Measurements from ENCODE around the gene PDE2A.

The PDE2A gene

DNA sequence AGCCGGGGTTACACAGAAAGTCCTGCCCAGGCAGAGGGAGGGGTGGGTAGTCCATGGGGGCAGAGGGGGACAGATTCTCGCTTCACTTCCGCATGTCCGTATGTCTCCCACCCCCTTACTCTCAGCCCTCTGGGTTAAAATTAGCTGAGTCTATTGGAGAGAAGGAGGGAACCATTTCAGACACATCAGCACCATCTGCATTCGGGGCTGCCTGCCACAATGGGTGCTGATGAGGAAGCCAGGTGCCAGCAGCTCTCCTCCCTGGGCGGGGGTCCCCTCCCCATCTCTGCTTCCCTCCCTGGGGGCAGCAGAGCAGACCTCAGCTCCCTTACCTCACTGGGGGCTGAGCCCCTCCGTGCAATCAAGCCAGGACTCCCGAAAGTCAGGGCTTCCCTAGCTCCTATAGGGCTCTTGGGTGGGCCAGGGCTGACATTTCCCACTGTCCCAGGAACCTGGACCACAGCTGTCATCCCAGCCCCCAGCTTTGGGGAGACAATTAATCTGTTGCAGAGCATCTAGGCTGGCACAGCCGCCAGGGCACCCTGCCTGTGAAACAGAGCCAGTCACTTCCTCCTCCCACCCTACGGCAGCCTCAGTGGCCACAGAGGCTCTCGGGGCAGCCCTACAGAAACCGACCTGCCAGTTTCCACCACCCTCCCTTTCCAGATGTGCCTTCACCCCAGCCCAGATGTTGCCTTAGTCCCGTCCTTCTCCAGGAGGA is 67.3 kb downstream of the PDE2A start:
- H3K27ac ChIP-seq (ENCODE audit: low read length) = no peak overlapping the region
- no peak overlapping the region for H3K9ac ChIP-seq (ENCODE audit: low read depth, low read length)
- no peak overlapping the region for H3K4me2 ChIP-seq (ENCODE audit: insufficient read depth, low read length)
- no peak overlapping the region for H2AFZ ChIP-seq (ENCODE audit: low read depth, low read length)
- peaks cover 29% of the 10 kb centered on the region for H3K27me3 ChIP-seq (ENCODE audit: insufficient read depth, low read length, poor library complexity)
- H3K36me3 ChIP-seq (ENCODE audit: insufficient read depth, low read length) = no peaks in the 10 kb centered on the region
- H3K9me3 ChIP-seq (ENCODE audit: insufficient read depth, low read length, severe bottlenecking) = no peaks in the 10 kb centered on the region
- DNase-seq (no peak), ATAC-seq (ENCODE audit: insufficient read depth, low read depth) (no peak)
- no peak overlapping the region for H3K4me3 ChIP-seq (ENCODE audit: low read depth in 1 of 2, low read length in 2 of 2)
- no peaks in the 10 kb centered on the region for H3K4me1 ChIP-seq (ENCODE audit: insufficient read depth, low read length)
- TF ChIP-seq, protein P1, sequence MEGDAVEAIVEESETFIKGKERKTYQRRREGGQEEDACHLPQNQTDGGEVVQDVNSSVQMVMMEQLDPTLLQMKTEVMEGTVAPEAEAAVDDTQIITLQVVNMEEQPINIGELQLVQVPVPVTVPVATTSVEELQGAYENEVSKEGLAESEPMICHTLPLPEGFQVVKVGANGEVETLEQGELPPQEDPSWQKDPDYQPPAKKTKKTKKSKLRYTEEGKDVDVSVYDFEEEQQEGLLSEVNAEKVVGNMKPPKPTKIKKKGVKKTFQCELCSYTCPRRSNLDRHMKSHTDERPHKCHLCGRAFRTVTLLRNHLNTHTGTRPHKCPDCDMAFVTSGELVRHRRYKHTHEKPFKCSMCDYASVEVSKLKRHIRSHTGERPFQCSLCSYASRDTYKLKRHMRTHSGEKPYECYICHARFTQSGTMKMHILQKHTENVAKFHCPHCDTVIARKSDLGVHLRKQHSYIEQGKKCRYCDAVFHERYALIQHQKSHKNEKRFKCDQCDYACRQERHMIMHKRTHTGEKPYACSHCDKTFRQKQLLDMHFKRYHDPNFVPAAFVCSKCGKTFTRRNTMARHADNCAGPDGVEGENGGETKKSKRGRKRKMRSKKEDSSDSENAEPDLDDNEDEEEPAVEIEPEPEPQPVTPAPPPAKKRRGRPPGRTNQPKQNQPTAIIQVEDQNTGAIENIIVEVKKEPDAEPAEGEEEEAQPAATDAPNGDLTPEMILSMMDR (IDR thresholded peaks at IDR 0.05; ENCODE audit: borderline replicate concordance, extremely low read depth, low read length, poor library complexity, severe bottlenecking) = no peak
- TF ChIP-seq EZH2 (IDR thresholded peaks at IDR 0.05; ENCODE audit: borderline replicate concordance, low read depth, low read length, severe bottlenecking) = no peak
- H3K79me2 ChIP-seq (ENCODE audit: insufficient read depth, low read length) = no peaks in the 10 kb centered on the region
- peaks cover 12% of the 10 kb centered on the region for H4K20me1 ChIP-seq (ENCODE audit: insufficient read depth, low read length)

GRCh38 chr11:72605973-72606747 is 68.1 kb downstream of the PDE2A start:
- DNase-seq = no peak
- TF ChIP-seq, protein P1 (IDR thresholded peaks at IDR 0.05; ENCODE audit: borderline replicate concordance, extremely low read depth, low read length, poor library complexity, severe bottlenecking) = no peak
- no peak for TF ChIP-seq EZH2 (IDR thresholded peaks at IDR 0.05; ENCODE audit: borderline replicate concordance, low read depth, low read length, severe bottlenecking)
- Histone ChIP-seq H3K9ac (ENCODE audit: low read depth, low read length) (no peak overlapping the region), H3K4me2 (ENCODE audit: insufficient read depth, low read length) (no peak overlapping the region), H3K4me3 (ENCODE audit: low read depth in 1 of 2, low read length in 2 of 2) (no peak overlapping the region), H3K9me3 (ENCODE audit: insufficient read depth, low read length, severe bottlenecking) (no peaks in the 10 kb centered on the region), H3K36me3 (ENCODE audit: insufficient read depth, low read length) (no peaks in the 10 kb centered on the region), H3K4me1 (ENCODE audit: insufficient read depth, low read length) (no peaks in the 10 kb centered on the region), H3K79me2 (ENCODE audit: insufficient read depth, low read length) (no peaks in the 10 kb centered on the region), H3K27ac (ENCODE audit: low read length) (no peak overlapping the region), H4K20me1 (ENCODE audit: insufficient read depth, low read length) (peaks cover 12% of the 10 kb centered on the region), H3K27me3 (ENCODE audit: insufficient read depth, low read length, poor library complexity) (peaks cover 29% of the 10 kb centered on the region), H2AFZ (ENCODE audit: low read depth, low read length) (no peak overlapping the region)
- ATAC-seq (ENCODE audit: insufficient read depth, low read depth) = no peak

GRCh38 chr11:72604256-72604655 is 70.0 kb downstream of the PDE2A start:
- no peak for DNase-seq
- no peak overlapping the region for H3K9ac ChIP-seq (ENCODE audit: low read depth, low read length)
- no peaks in the 10 kb centered on the region for H3K4me1 ChIP-seq (ENCODE audit: insufficient read depth, low read length)
- no peak for TF ChIP-seq EZH2 (IDR thresholded peaks at IDR 0.05; ENCODE audit: borderline replicate concordance, low read depth, low read length, severe bottlenecking)
- TF ChIP-seq, protein P1 (IDR thresholded peaks at IDR 0.05; ENCODE audit: borderline replicate concordance, extremely low read depth, low read length, poor library complexity, severe bottlenecking) = no peak
- H3K9me3 ChIP-seq (ENCODE audit: insufficient read depth, low read length, severe bottlenecking) = no peaks in the 10 kb centered on the region
- H3K4me3 ChIP-seq (ENCODE audit: low read depth in 1 of 2, low read length in 2 of 2) = no peak overlapping the region
- H3K36me3 ChIP-seq (ENCODE audit: insufficient read depth, low read length) = no peaks in the 10 kb centered on the region
- no peak for ATAC-seq (ENCODE audit: insufficient read depth, low read depth)
- H3K4me2 ChIP-seq (ENCODE audit: insufficient read depth, low read length) = no peak overlapping the region
- peaks cover 6% of the 10 kb centered on the region for H4K20me1 ChIP-seq (ENCODE audit: insufficient read depth, low read length)
- peaks cover 26% of the 10 kb centered on the region for H3K27me3 ChIP-seq (ENCODE audit: insufficient read depth, low read length, poor library complexity)
- H3K79me2 ChIP-seq (ENCODE audit: insufficient read depth, low read length) = no peaks in the 10 kb centered on the region
- no peak overlapping the region for H3K27ac ChIP-seq (ENCODE audit: low read length)
- H2AFZ ChIP-seq (ENCODE audit: low read depth, low read length) = no peak overlapping the region
